SH-SY5Y (cell line): Measurements from ENCODE around the gene GCFC2.

Source experiments
- GATA2 ChIP-seq: IDR thresholded peaks from 2 replicates; pipeline ENCODE4 v1.6.1; 2011; ENCODE audit warnings: mild to moderate bottlenecking, low read depth, low read length
- GATA3 ChIP-seq: IDR thresholded peaks from 2 replicates; pipeline ENCODE4 v1.6.1; 2011; ENCODE audit warnings: low read depth, mild to moderate bottlenecking, low read length, moderate library complexity

DNA sequence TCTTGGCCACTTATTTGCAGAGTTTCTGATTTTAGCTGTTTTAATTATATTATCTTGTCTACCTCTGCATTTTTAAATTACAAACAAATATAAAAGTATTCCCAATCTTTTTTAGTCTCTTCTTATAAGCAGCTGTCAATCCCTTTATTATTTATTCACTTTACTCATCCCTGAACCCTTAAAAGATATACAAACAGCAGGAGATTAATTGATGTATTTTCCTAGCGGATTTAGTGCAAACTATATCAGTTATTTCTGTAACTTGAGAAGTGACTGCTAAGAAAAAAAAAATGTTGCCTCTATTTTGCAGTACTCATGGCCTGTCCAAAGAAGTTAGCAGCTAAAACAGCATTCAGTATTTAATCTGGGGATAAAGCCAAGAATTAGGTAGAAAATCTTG lies 42.1 kb upstream of the GCFC2 start:
- TF ChIP-seq GATA3 (no peak), GATA2 (no peak)
